Breast epithelium (tissue), 4 donors: Measurements from ENCODE around the gene ZAP70. TPM values are rescaled to one million over a fixed set of nuclear protein-coding genes. Genes with fewer than 3 reads are reported as not detected.

Source experiments
- DNase-seq, 2 donors: peaks; one replicate each; pipeline ENCODE4 v3.0.0-alpha.2; 2019; ENCODE audit warnings: low spot score in 2 of 2
- H3K27ac ChIP-seq, 2 donors: fragments of 200-600 bp; sonication (generic) in 1 of 2; one replicate each; pipeline ENCODE4 v1.5.1; 2016 to 2019; ENCODE audit warnings: mild to moderate bottlenecking in 1 of 2
- H3K27me3 ChIP-seq, 2 donors: fragments of 200-600 bp; sonication (generic) in 1 of 2; one replicate each; pipeline versions ENCODE4 v1.5.1 to v1.6.0; 2017 to 2019; ENCODE audit warnings: control low read depth in 1 of 2, mild to moderate bottlenecking in 1 of 2
- H3K36me3 ChIP-seq: fragments of 200-600 bp; one replicate; pipeline ENCODE4 v1.5.1; 2019
- H3K4me1 ChIP-seq, 2 donors: fragments of 200-600 bp; sonication (generic); one replicate each; pipeline ENCODE4 v1.5.1; 2016 to 2019; ENCODE audit warnings: control low read depth in 1 of 2
- H3K4me3 ChIP-seq, 3 donors: fragments of 200-600 bp; sonication (generic); 1 replicate in 2 of 3; 2 replicates in 1 of 3; pipeline ENCODE4 v1.5.1; 2016 to 2019; ENCODE audit warnings: mild to moderate bottlenecking in 3 of 3, moderate library complexity in 2 of 3
- H3K9me3 ChIP-seq, 2 donors: fragments of 200-600 bp; sonication (generic) in 1 of 2; one replicate each; pipeline ENCODE4 v1.5.1; 2016 to 2019; ENCODE audit warnings: control low read depth in 1 of 2
- CTCF ChIP-seq, 3 donors: fragments of 450-650 bp; IDR thresholded peaks; one replicate each; pipeline ENCODE4 v1.5.1; 2016 to 2017; ENCODE audit warnings: antibody characterized with exemption in 3 of 3, mild to moderate bottlenecking in 3 of 3, moderate library complexity in 3 of 3
- POLR2A ChIP-seq: fragments of 450-650 bp; IDR thresholded peaks from one replicate; pipeline ENCODE4 v1.6.1; 2016; ENCODE audit warnings: antibody characterized with exemption, mild to moderate bottlenecking, moderate library complexity
- POLR2AphosphoS5 ChIP-seq, 3 donors: sonication (generic); formaldehyde crosslinking; IDR thresholded peaks; one replicate each; pipeline ENCODE4 v1.6.1; 2017; ENCODE audit warnings: antibody characterized with exemption in 3 of 3
- intact Hi-C: fragments of 100-400 bp; cut with DNase I; formaldehyde crosslinking; loops from one replicate; pipeline ENCODE4 v1.15.1; 2023; ENCODE audit warnings: low total_unique reads
- total RNA-seq, 3 donors: library from RNA; depleted of rRNA; stranded (reverse); fragments of >200 nt; gene quantifications; one replicate each; pipeline ENCODE4 v1.1.0, GENCODE V29; 2016

ZAP70 gene
- total RNA-seq, 3 donors from 2014 or later, result 4.0 to 7.3 (median 4.9) TPM

- H3K27ac ChIP-seq, result no peak overlapping the region
- intact Hi-C loops, result no loop called here
Measured at GRCh38 chr2:97745474-97746174, 32.2 kb downstream of the ZAP70 start.

DNA sequence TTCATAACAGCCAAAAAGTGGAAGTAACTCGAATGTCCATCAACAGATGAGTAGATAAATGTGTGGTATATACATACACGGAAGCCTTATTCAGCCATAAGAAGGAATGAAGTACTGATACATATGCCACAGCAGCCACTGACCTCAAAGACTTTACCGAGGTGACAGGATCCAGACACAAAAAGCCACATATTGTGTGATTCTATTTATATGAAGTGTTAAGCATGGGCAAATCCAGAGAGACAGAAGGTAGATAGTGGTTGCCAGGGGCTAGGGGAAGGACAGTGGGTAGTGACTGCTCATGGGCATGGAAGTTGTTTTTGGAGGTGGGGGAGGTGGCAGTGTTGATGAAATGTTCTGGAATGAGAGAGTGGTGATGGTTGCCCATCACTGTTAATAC is 33.9 kb downstream of the ZAP70 start:
- no peaks in the 10 kb centered on the region for H3K27me3 ChIP-seq
- no peaks in the 10 kb centered on the region for H3K36me3 ChIP-seq
- no peaks in the 10 kb centered on the region for H3K4me1 ChIP-seq
- intact Hi-C loops, result no loop called here
- H3K4me3 ChIP-seq, result no peak overlapping the region
- no peak for TF ChIP-seq POLR2AphosphoS5 (IDR thresholded peaks at IDR 0.05)
- no peak for TF ChIP-seq POLR2A
- TF ChIP-seq CTCF (IDR thresholded peaks at IDR 0.05), result no peak
- DNase-seq, result no peak
- no peak overlapping the region for H3K27ac ChIP-seq
- H3K9me3 ChIP-seq, result no peaks in the 10 kb centered on the region

More at GRCh38 chr2:97745474-97746174, 32.2 kb downstream of the ZAP70 start:
- no peak for DNase-seq
- Histone ChIP-seq H3K9me3 (no peaks in the 10 kb centered on the region), H3K4me3 (no peak overlapping the region), H3K36me3 (no peaks in the 10 kb centered on the region), H3K27me3 (no peaks in the 10 kb centered on the region), H3K4me1 (no peaks in the 10 kb centered on the region)
- no peak for TF ChIP-seq POLR2AphosphoS5 (IDR thresholded peaks at IDR 0.05)
- no peak for TF ChIP-seq POLR2A
- TF ChIP-seq CTCF (IDR thresholded peaks at IDR 0.05), result no peak

- DNase-seq, result no peak
- no peak overlapping the region for H3K27ac ChIP-seq
- no peaks in the 10 kb centered on the region for H3K36me3 ChIP-seq
- no peaks in the 10 kb centered on the region for H3K9me3 ChIP-seq
- intact Hi-C loops, result no loop called here
- no peaks in the 10 kb centered on the region for H3K4me1 ChIP-seq
- no peak overlapping the region for H3K4me3 ChIP-seq
- no peak for TF ChIP-seq CTCF (IDR thresholded peaks at IDR 0.05)
- no peaks in the 10 kb centered on the region for H3K27me3 ChIP-seq
Measured at GRCh38 chr2:97747716-97748115, 34.3 kb downstream of the ZAP70 start.

DNA sequence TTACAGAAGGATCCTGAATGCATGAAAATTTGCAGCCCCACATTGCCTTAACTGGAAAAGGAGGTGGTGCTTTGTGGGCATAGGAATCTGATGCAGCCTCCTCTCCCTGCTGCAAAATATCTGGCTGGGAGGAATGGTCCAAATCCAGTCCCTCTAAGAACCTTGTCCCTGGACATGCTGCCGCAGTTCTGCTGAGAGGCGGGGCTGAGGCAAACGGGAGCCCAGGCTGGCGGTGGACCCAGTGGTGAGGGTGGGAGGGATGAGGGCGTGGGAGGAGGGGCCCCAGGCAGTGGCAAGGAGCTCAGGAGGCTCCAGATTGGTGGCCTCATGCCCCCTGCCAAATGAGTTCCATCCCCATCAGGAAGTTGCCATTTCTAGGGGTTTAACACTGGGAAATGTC is 36.2 kb downstream of the ZAP70 start:
- no peak for TF ChIP-seq CTCF (IDR thresholded peaks at IDR 0.05)
- no peak for TF ChIP-seq POLR2AphosphoS5 (IDR thresholded peaks at IDR 0.05)
- TF ChIP-seq POLR2A, result no peak
- Histone ChIP-seq H3K27me3 (no peaks in the 10 kb centered on the region), H3K4me1 (no peaks in the 10 kb centered on the region), H3K9me3 (no peaks in the 10 kb centered on the region), H3K4me3 (no peak overlapping the region), H3K36me3 (no peaks in the 10 kb centered on the region), H3K27ac (no peak overlapping the region)
- DNase-seq, result no peak
- intact Hi-C loops, result no loop called here

GRCh38 chr2:97750017-97750416 is 36.6 kb downstream of the ZAP70 start:
- DNase-seq, result no peak
- H3K9me3 ChIP-seq, result no peaks in the 10 kb centered on the region
- TF ChIP-seq POLR2A (no peak), POLR2AphosphoS5 (IDR thresholded peaks at IDR 0.05) (no peak), CTCF (IDR thresholded peaks at IDR 0.05) (no peak)
- no peak overlapping the region for H3K4me3 ChIP-seq
- no peaks in the 10 kb centered on the region for H3K27me3 ChIP-seq
- no peaks in the 10 kb centered on the region for H3K36me3 ChIP-seq
- intact Hi-C loops, result no loop called here
- H3K27ac ChIP-seq, result no peak overlapping the region
- H3K4me1 ChIP-seq, result no peaks in the 10 kb centered on the region
